ENCODE data around the gene DMAC1.

DMAC1 gene

GRCh38 chr9:7782400-7783120, 17.0 kb downstream of the DMAC1 start:
- no peak for DNase-seq (ENCODE audit: low read depth)

GRCh38 chr9:7780261-7780988, 19.2 kb downstream of the DMAC1 start:
- DNase-seq (ENCODE audit: low read depth) = no peak

GRCh38 chr9:7778851-7779600, 20.6 kb downstream of the DMAC1 start:
- no peak for DNase-seq (ENCODE audit: low read depth)

- no peak for DNase-seq (ENCODE audit: low read depth)
Measured at GRCh38 chr9:7777771-7778170, 21.8 kb downstream of the DMAC1 start.

GRCh38 chr9:7770111-7770510, 29.5 kb downstream of the DMAC1 start:
- no peak for DNase-seq (ENCODE audit: low read depth)

- DNase-seq (ENCODE audit: low read depth) = no peak
Measured at GRCh38 chr9:7762600-7762999, 37.0 kb downstream of the DMAC1 start.

- DNase-seq (ENCODE audit: low read depth) = no peak
Measured at GRCh38 chr9:7760014-7760415, 39.6 kb downstream of the DMAC1 start.

GRCh38 chr9:7756088-7756487, 43.5 kb downstream of the DMAC1 start:
- DNase-seq (ENCODE audit: low read depth) = no peak

GRCh38 chr9:7752481-7752880, 47.1 kb downstream of the DMAC1 start:
- no peak for DNase-seq (ENCODE audit: low read depth)
